ENCODE data around the gene MTHFD1L.
"Not testable (repeated sequence)": the region's sequence is repeated elsewhere in the genome, so short reads cannot be mapped to it uniquely, and the experiment has no call there.

DNA sequence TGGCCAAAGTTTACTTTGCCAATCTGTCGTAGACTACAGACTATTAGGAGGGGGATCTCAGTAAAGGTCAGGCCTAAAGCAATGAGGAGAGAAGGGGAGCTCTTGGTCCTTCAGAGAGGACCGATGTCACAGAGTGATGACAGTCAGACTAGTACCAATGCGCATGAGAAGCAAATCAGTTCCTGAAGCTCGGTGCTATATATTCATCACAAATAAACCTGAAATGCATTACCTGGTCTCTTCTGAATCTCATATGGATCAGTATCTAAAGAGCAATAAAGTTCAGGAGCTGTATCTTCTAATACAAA is 260.9 kb downstream of the MTHFD1L start:
- TF ChIP-seq, protein P1, sequence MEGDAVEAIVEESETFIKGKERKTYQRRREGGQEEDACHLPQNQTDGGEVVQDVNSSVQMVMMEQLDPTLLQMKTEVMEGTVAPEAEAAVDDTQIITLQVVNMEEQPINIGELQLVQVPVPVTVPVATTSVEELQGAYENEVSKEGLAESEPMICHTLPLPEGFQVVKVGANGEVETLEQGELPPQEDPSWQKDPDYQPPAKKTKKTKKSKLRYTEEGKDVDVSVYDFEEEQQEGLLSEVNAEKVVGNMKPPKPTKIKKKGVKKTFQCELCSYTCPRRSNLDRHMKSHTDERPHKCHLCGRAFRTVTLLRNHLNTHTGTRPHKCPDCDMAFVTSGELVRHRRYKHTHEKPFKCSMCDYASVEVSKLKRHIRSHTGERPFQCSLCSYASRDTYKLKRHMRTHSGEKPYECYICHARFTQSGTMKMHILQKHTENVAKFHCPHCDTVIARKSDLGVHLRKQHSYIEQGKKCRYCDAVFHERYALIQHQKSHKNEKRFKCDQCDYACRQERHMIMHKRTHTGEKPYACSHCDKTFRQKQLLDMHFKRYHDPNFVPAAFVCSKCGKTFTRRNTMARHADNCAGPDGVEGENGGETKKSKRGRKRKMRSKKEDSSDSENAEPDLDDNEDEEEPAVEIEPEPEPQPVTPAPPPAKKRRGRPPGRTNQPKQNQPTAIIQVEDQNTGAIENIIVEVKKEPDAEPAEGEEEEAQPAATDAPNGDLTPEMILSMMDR (conservative IDR thresholded peaks at IDR 0.05 in 1 of 2, IDR thresholded peaks at IDR 0.05 in 1 of 2; ENCODE audit: low read depth in 1 of 2, low read length in 2 of 2): not testable (repeated sequence)
- TF ChIP-seq EZH2 (IDR thresholded peaks at IDR 0.05; ENCODE audit: low read length, missing control alignments): not testable (repeated sequence)

Data from fibroblast of lung (primary cell).